BJ (cell line): Measurements from ENCODE around the gene BTBD19. TPM values are rescaled to one million over a fixed set of nuclear protein-coding genes. Genes with fewer than 3 reads are reported as not detected.

Experiments
- CTCF ChIA-PET: fragments of 350-600 bp; formaldehyde crosslinking; extraction: SDS; loops from one replicate; lab custom pipeline; 2021; ENCODE audit warnings: antibody characterized with exemption, inconsistent platforms; lab: Yijun Ruan, JAX
- POLR2A ChIA-PET: fragments of 300-600 bp; sonication (Branson Sonifier 250); formaldehyde crosslinking; extraction: SDS; loops from one replicate; lab custom pipeline; 2021; ENCODE audit warnings: antibody characterized with exemption; lab: Charles Lee
- DNase-seq: peaks from one replicate; pipeline ENCODE4 v3.0.0-alpha.2; 2011; ENCODE audit warnings: low read depth
- H3K27me3 ChIP-seq: 2 replicates; pipeline ENCODE4 v1.6.0; 2011; ENCODE audit warnings: low read length; ENCODE audit not compliant: control insufficient read depth, insufficient read depth
- H3K36me3 ChIP-seq: 2 replicates; pipeline ENCODE4 v1.5.1; 2011; ENCODE audit warnings: low read length; ENCODE audit not compliant: control insufficient read depth, insufficient read depth
- H3K4me3 ChIP-seq: 2 replicates; pipeline ENCODE4 v1.5.1; 2011; ENCODE audit warnings: low read depth, mild to moderate bottlenecking, control low read depth, low read length
- polyA plus RNA-seq: library from polyadenylated mRNA; depleted of rRNA; stranded (reverse); fragments of >200 nt; gene quantifications from 2 replicates; pipeline ENCODE4 v1.2.3, GENCODE V29; 2011
- TF ChIP-seq, protein P1 (sequence below): IDR thresholded peaks from 2 replicates; pipeline ENCODE4 v1.5.1; 2011; ENCODE audit warnings: low read depth, mild to moderate bottlenecking, control low read depth, inconsistent platforms, low read length, moderate library complexity; ENCODE audit not compliant: insufficient read depth

Gene BTBD19
- polyA plus RNA-seq, 1 experiment = 25.7 TPM

DNA sequence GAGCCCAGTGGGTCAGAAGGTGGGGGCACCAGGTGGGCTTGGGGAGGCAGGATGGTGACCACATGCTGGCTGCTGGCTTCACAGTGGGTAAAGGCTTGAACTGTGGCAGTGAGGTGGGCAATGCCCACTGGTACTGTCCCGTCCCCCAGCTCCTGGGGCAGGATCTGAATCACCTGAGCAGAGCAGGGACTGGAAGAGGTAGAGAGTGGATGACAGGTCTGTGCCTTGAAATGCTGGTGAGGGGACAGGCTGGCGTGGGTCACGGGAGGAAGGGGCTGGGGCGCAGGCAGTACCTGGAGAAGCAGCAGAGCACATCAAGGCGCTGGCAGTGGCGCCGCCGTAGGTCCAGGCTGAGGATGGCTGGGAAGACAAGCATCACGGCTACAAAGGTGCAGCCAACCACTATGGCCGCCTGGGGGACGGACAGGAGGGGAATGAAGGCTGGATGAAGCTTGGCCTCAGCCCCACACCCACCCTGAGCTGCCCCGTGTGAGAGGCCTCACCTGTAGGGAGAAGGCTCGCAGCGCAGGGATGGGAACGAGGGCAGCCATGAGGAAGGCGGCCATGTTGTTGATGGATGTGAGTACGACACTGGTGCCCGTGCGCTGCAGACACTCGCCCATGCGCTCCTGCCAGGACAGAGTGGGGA is 19.8 kb downstream of the BTBD19 start:
- H3K4me3 ChIP-seq = no peak overlapping the region
- ChIA-PET POLR2A (interaction anchor here (0.6 kb wide), 1 partner anchor 9 kb away, joined by 4 read pairs; no protein-coding TSS in a partner anchor), CTCF (interaction anchor here (1.7 to 3.4 kb wide), 2 partner anchors 8 to 28 kb away, joined by 4 to 19 read pairs; partner anchors contain the start of gene PLK3)
- no peaks in the 10 kb centered on the region for H3K36me3 ChIP-seq
- TF ChIP-seq, protein P1, sequence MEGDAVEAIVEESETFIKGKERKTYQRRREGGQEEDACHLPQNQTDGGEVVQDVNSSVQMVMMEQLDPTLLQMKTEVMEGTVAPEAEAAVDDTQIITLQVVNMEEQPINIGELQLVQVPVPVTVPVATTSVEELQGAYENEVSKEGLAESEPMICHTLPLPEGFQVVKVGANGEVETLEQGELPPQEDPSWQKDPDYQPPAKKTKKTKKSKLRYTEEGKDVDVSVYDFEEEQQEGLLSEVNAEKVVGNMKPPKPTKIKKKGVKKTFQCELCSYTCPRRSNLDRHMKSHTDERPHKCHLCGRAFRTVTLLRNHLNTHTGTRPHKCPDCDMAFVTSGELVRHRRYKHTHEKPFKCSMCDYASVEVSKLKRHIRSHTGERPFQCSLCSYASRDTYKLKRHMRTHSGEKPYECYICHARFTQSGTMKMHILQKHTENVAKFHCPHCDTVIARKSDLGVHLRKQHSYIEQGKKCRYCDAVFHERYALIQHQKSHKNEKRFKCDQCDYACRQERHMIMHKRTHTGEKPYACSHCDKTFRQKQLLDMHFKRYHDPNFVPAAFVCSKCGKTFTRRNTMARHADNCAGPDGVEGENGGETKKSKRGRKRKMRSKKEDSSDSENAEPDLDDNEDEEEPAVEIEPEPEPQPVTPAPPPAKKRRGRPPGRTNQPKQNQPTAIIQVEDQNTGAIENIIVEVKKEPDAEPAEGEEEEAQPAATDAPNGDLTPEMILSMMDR = no peak
- H3K27me3 ChIP-seq = no peaks in the 10 kb centered on the region
- DNase-seq = no peak

DNA sequence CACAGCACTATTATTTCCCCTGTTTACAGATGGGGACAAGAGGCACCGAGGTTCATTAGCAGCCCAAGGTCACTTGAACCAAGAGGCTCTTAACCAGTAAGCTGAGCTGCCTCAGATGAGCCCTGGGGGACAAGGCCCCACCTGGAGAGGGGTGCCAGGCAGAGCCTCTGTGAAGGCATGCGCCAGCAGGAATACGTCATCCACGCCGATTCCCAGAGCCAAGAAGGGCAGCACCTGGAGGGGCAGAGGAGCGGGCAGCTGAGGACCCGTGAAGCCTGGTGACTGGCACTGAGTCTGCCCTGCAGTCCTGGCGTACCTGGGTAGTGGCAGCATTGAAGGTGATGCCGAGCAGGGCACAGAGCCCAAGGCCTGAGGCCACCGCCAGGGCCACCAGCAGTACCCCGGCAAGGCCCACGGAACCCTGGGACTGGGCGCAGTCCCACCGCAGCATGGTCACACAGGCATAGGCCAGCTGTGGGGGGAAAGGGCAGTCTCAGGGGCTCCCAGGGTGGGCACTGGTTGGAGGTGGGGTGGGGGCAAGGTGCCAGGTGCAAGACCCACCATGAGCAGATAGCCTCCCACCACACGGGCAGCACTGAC is 20.6 kb downstream of the BTBD19 start:
- ChIA-PET POLR2A (no interaction called here), CTCF (no interaction called here)
- Histone ChIP-seq H3K4me3 (no peak overlapping the region), H3K36me3 (no peaks in the 10 kb centered on the region), H3K27me3 (no peaks in the 10 kb centered on the region)
- DNase-seq = no peak
- TF ChIP-seq, protein P1 = no peak

DNA sequence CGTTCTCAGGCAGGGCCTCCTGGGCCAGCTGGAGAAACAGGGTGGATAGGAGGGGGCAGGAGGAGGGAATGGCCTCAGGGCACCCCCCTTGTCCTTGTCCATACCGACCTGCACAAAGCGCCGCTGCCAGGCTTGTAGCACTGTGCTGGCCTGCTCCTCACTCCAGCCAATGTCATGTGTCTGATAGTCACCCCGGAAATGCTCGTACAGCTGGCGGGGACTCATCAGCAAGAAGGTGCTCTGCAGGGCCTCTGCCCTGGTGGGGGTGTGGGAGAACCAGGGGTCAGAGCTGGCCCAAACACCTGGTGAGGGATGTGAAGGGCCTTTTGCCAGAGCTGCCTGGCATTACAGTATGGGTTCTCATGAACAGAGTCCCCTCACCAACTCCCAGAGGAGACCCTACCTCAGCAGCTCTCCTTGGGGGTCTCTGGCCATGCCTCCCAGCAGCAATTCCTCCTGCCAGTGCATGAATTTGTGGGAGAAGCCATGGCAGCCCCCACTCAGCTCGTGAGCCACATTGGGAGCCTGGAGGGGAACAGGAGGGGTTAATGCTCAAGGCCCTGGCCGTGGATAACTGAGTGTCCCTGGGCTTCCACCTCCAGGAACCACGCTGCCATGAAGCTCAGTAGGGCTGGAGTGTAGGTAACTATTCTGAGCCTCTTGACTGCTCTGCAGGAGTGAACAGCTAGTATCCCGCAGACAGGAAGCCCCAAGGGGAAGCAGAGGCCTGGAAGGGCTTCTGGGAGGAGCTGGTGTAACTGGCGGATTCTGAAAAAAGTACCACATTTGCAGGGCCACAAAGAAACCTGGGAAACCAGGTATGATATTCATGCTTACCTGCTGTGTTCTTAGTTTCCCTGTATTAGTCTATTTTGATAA is 21.4 kb downstream of the BTBD19 start:
- Histone ChIP-seq H3K27me3 (no peaks in the 10 kb centered on the region), H3K4me3 (no peak overlapping the region), H3K36me3 (no peaks in the 10 kb centered on the region)
- DNase-seq = no peak
- ChIA-PET POLR2A (no interaction called here), CTCF (interaction anchor here (0.9 to 3.4 kb wide), 6 partner anchors 7 to 189 kb away, joined by 3 to 13 read pairs (median 4); partner anchors contain the start of genes HECTD3, PLK3, PTCH2 and UROD)
- TF ChIP-seq, protein P1 = no peak

DNA sequence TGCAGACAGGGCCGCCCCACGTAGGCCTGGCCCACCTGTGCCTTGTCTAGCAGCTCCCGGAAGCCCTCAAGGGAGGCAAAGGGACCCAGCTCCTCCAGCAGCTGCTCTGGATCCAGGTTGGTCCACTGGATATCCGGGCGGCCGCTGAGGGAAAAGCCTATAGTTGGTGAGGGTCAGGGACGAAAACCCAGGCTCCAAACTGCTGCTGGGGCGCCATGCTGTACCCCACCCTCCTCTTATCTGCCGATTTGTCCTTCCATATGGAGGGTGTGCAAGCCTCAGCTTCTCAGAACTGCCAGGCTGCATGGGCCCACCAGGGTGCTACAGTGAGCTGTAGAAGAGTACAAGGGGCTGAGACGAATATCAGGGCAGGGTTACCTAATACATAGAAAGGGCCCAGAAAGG is 22.6 kb downstream of the BTBD19 start:
- Histone ChIP-seq H3K36me3 (no peaks in the 10 kb centered on the region), H3K27me3 (no peaks in the 10 kb centered on the region), H3K4me3 (no peak overlapping the region)
- ChIA-PET CTCF (interaction anchor here (0.9 to 3.4 kb wide), 5 partner anchors 9 to 188 kb away, joined by 3 to 13 read pairs (median 3); partner anchors contain the start of genes PLK3 and PTCH2), POLR2A (no interaction called here)
- DNase-seq = no peak
- TF ChIP-seq, protein P1 = no peak

DNA sequence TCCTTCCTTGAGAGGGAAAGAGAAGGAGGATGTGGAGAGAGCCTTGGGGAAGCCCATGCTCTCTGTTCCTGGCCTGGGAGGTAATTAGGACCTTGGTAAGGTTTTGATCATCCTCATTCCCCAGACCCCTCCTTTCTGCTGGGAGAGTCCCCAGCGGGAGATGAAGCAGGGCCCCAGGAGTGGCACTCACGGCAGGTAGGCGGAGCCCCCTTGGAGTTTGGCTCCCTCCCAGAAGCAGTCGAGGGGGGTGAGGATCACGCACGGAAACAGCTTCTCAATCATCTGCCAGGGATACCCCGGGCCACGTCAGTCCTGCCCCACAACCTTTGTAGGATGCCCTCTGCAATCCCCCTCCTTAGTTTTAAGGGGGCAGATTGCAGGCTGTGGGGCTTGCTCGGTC is 23.2 kb downstream of the BTBD19 start:
- Histone ChIP-seq H3K36me3 (no peaks in the 10 kb centered on the region), H3K27me3 (no peaks in the 10 kb centered on the region), H3K4me3 (no peak overlapping the region)
- ChIA-PET CTCF (interaction anchor here (0.8 to 3.4 kb wide), 4 partner anchors 10 to 183 kb away, joined by 3 to 13 read pairs (median 6); partner anchors contain the start of genes PLK3 and PTCH2), POLR2A (no interaction called here)
- no peak for DNase-seq
- TF ChIP-seq, protein P1 = no peak
